Fibroblast of skin of back (primary cell): ENCODE data around the gene C2CD4C.
"Not testable (repeated sequence)": the region's sequence is repeated elsewhere in the genome, so short reads cannot be mapped to it uniquely, and the experiment has no call there.

Experiments
- DNase-seq: peaks from one replicate; pipeline ENCODE4 v3.0.0-alpha.2; 2013

Gene C2CD4C

GRCh38 chr19:413756-414420 lies 4.9 kb upstream of the C2CD4C start:
- no peak for DNase-seq

GRCh38 chr19:412356-413355 lies 3.7 kb upstream of the C2CD4C start:
- no peak for DNase-seq

- no peak for DNase-seq
Measured at GRCh38 chr19:411723-412355, 2.9 kb upstream of the C2CD4C start.

GRCh38 chr19:411121-411722 lies 2.3 kb upstream of the C2CD4C start:
- DNase-seq = not testable (repeated sequence)

- DNase-seq = no peak
Measured at GRCh38 chr19:410243-410781, 1.4 kb upstream of the C2CD4C start.

- no peak for DNase-seq
Measured at GRCh38 chr19:409516-410242, 732 bp upstream of the C2CD4C start.

- DNase-seq = no peak
Measured at GRCh38 chr19:408441-408901, 476 bp downstream of the C2CD4C start.

GRCh38 chr19:407511-408440 lies 1.2 kb downstream of the C2CD4C start:
- no peak for DNase-seq

GRCh38 chr19:406971-407510 lies 1.9 kb downstream of the C2CD4C start:
- no peak for DNase-seq

- no peak for DNase-seq
Measured at GRCh38 chr19:406135-406781, 2.7 kb downstream of the C2CD4C start.

GRCh38 chr19:405121-405965 lies 3.6 kb downstream of the C2CD4C start:
- no peak for DNase-seq

GRCh38 chr19:403221-404027 lies 5.5 kb downstream of the C2CD4C start:
- DNase-seq = no peak

- DNase-seq = no peak
Measured at GRCh38 chr19:402786-403185, 6.2 kb downstream of the C2CD4C start.

- DNase-seq = no peak
Measured at GRCh38 chr19:401866-402511, 7.0 kb downstream of the C2CD4C start.

- no peak for DNase-seq
Measured at GRCh38 chr19:400976-401865, 7.7 kb downstream of the C2CD4C start.

GRCh38 chr19:399370-399769 lies 9.6 kb downstream of the C2CD4C start:
- no peak for DNase-seq
